A549 (cell line): Measurements from ENCODE around the gene MEGF8. TPM values are rescaled to one million over a fixed set of nuclear protein-coding genes. Genes with fewer than 3 reads are reported as not detected.

Source experiments
- ATAC-seq, 2 experiments: fragments of 200-7000 bp in 1 of 2; fragments of >200 bp in 1 of 2; cut with Nextera tagmentation in 1 of 2; cut with Tn5 transposase in 1 of 2; 3 replicates each; pipeline versions ENCODE4 v1.8.0 to v1.9.1; 2018 to 2020; ENCODE audit warnings: mild to moderate bottlenecking in 1 of 2, moderate library complexity in 1 of 2
- CTCF ChIA-PET: fragments of 300-600 bp; sonication (Branson Sonifier 250); formaldehyde crosslinking; extraction: SDS; loops from one replicate; lab custom pipeline; 2021; ENCODE audit warnings: antibody characterized with exemption, inconsistent platforms; lab: Yijun Ruan, JAX
- POLR2A ChIA-PET: fragments of 350-600 bp; formaldehyde crosslinking; extraction: SDS; loops from one replicate; lab custom pipeline; 2021; ENCODE audit warnings: antibody characterized with exemption, inconsistent platforms; lab: Yijun Ruan, JAX
- DNase-seq, 2 experiments: peaks; one replicate each; pipeline versions ENCODE4 v3.0.0 to v3.0.0-alpha.2; 2011 to 2016; ENCODE audit warnings: low read depth in 1 of 2, low spot score in 1 of 2
- FAIRE-seq: peaks from 2 replicates; lab custom pipeline; 2011; peaks lifted over from hg19 to GRCh38; lab: Jason Lieb, UNC
- H3K27ac ChIP-seq, 2 experiments: fragments of >200 bp; sonication (Bioruptor Twin); formaldehyde crosslinking; 3 replicates each; pipeline ENCODE4 v1.5.1; 2016 to 2017
- H3K4me1 ChIP-seq: fragments of >200 bp; sonication (Bioruptor Twin); formaldehyde crosslinking; 3 replicates; pipeline ENCODE4 v1.6.1; 2016
- H3K4me2 ChIP-seq: fragments of >200 bp; sonication (Bioruptor Twin); formaldehyde crosslinking; 3 replicates; pipeline ENCODE4 v1.6.1; 2016
- H3K4me3 ChIP-seq: fragments of >200 bp; sonication (Bioruptor Twin); formaldehyde crosslinking; 3 replicates; pipeline ENCODE4 v1.5.1; 2016
- H3K9me3 ChIP-seq: fragments of >200 bp; sonication (Bioruptor Twin); formaldehyde crosslinking; 3 replicates; pipeline ENCODE4 v1.6.1; 2016
- ATOH8 ChIP-seq: fragments of 250-450 bp; sonication (Bioruptor Pico); IDR thresholded peaks from 2 replicates; pipeline ENCODE4 v1.5.0; 2020; ENCODE audit warnings: low read depth, mild to moderate bottlenecking, moderate library complexity
- CBX2 ChIP-seq: fragments of 200-600 bp; sonication (generic); IDR thresholded peaks from 2 replicates; pipeline ENCODE4 v1.6.1; 2016; ENCODE audit warnings: low read depth, mild to moderate bottlenecking, borderline replicate concordance
- CHD2 ChIP-seq: fragments of 150-350 bp; IDR thresholded peaks from 2 replicates; pipeline ENCODE4 v1.6.1; 2014; ENCODE audit warnings: low read length; ENCODE audit not compliant: partially characterized antibody
- E2F6 ChIP-seq: IDR thresholded peaks from 2 replicates; pipeline ENCODE4 v1.6.1; 2012; ENCODE audit warnings: low read depth, borderline replicate concordance
- ELK1 ChIP-seq: fragments of 150-350 bp; IDR thresholded peaks from 2 replicates; pipeline ENCODE4 v1.6.1; 2014; ENCODE audit warnings: low read depth, mild to moderate bottlenecking, low read length
- FOSB ChIP-seq: fragments of 250-450 bp; sonication (Bioruptor Pico); IDR thresholded peaks from 2 replicates; pipeline ENCODE4 v1.5.0; 2020; ENCODE audit warnings: mild to moderate bottlenecking, moderate library complexity
- HDAC2 ChIP-seq: fragments of 200-600 bp; sonication (generic); IDR thresholded peaks from 2 replicates; pipeline ENCODE4 v1.6.1; 2016
- HEYL ChIP-seq: fragments of 250-450 bp; sonication (Bioruptor Pico); IDR thresholded peaks from 2 replicates; pipeline ENCODE4 v1.8.0; 2021; ENCODE audit warnings: mild to moderate bottlenecking, moderate library complexity
- HOXB13 ChIP-seq: fragments of 250-450 bp; sonication (Bioruptor Pico); IDR thresholded peaks from 2 replicates; pipeline ENCODE4 v1.5.0; 2020; ENCODE audit warnings: low read depth, mild to moderate bottlenecking, moderate library complexity
- JUN ChIP-seq, 2 experiments: fragments of >200 bp; sonication (Bioruptor Twin); formaldehyde crosslinking; IDR thresholded peaks; 2 replicates in 1 of 2; 3 replicates in 1 of 2; pipeline ENCODE4 v1.6.1; 2016 to 2017
- MAFK ChIP-seq: fragments of 450-650 bp; IDR thresholded peaks from 2 replicates; pipeline ENCODE4 v1.6.1; 2014; ENCODE audit not compliant: partially characterized antibody
- MAZ ChIP-seq: fragments of 150-350 bp; IDR thresholded peaks from 2 replicates; pipeline ENCODE4 v1.6.1; 2014; ENCODE audit warnings: antibody characterized with exemption, low read depth, low read length, borderline replicate concordance
- NFE2L2 ChIP-seq: fragments of 150-350 bp; conservative IDR thresholded peaks from 2 replicates; pipeline ENCODE4 v1.6.1; 2014; ENCODE audit warnings: low read length
- NPAS2 ChIP-seq: fragments of 250-450 bp; sonication (Bioruptor Pico); IDR thresholded peaks from 2 replicates; pipeline ENCODE4 v1.8.0; 2022; ENCODE audit warnings: mild to moderate bottlenecking, moderate library complexity, borderline replicate concordance
- POLR2A ChIP-seq: IDR thresholded peaks from 2 replicates; pipeline ENCODE4 v1.6.1; 2012; ENCODE audit warnings: mild to moderate bottlenecking, low read length
- POLR2AphosphoS2 ChIP-seq: conservative IDR thresholded peaks from 2 replicates; pipeline ENCODE4 v1.6.1; 2012; ENCODE audit warnings: low read length, improper control_type of control experiment, inconsistent platforms
- RAD21 ChIP-seq, 2 experiments: fragments of >200 bp in 1 of 2; sonication (Bioruptor Twin) in 1 of 2; formaldehyde crosslinking in 1 of 2; IDR thresholded peaks in 1 of 2; conservative IDR thresholded peaks in 1 of 2; 2 replicates in 1 of 2; 3 replicates in 1 of 2; pipeline ENCODE4 v1.6.1; 2012 to 2018; ENCODE audit warnings: inconsistent platforms in 1 of 2
- REST ChIP-seq: fragments of 200-600 bp; sonication (generic); IDR thresholded peaks from 2 replicates; pipeline ENCODE4 v1.6.1; 2016; ENCODE audit warnings: antibody characterized with exemption, mild to moderate bottlenecking, moderate library complexity
- RFX5 ChIP-seq: fragments of 450-650 bp; IDR thresholded peaks from 2 replicates; pipeline ENCODE4 v1.7.1; 2014; ENCODE audit warnings: antibody characterized with exemption, mild to moderate bottlenecking, moderate library complexity
- RNF2 ChIP-seq: fragments of 200-600 bp; sonication (generic); IDR thresholded peaks from 2 replicates; pipeline ENCODE4 v1.6.1; 2016; ENCODE audit warnings: low read depth, mild to moderate bottlenecking, antibody characterized with exemption, moderate library complexity, borderline replicate concordance
- TP53 ChIP-seq: fragments of 250-450 bp; sonication (Bioruptor Pico); IDR thresholded peaks from 2 replicates; pipeline ENCODE4 v1.5.0; 2021; ENCODE audit warnings: mild to moderate bottlenecking, moderate library complexity
- USF2 ChIP-seq: fragments of 450-650 bp; IDR thresholded peaks from 2 replicates; pipeline ENCODE4 v1.6.1; 2014; ENCODE audit warnings: antibody characterized with exemption
- ZC3H11A ChIP-seq: fragments of 450-650 bp; IDR thresholded peaks from 2 replicates; pipeline ENCODE4 v1.6.1; 2014; ENCODE audit warnings: antibody characterized with exemption, mild to moderate bottlenecking
- ZFP36 ChIP-seq: fragments of 450-650 bp; IDR thresholded peaks from 2 replicates; pipeline ENCODE4 v1.6.1; 2014; ENCODE audit warnings: borderline replicate concordance; ENCODE audit not compliant: partially characterized antibody
- ZNF302 ChIP-seq: fragments of 250-450 bp; sonication (Bioruptor Pico); IDR thresholded peaks from 2 replicates; pipeline ENCODE4 v1.9.0; 2021; ENCODE audit warnings: inconsistent platforms, mild to moderate bottlenecking, moderate library complexity
- ZSCAN20 ChIP-seq: fragments of 250-450 bp; sonication (Bioruptor Pico); IDR thresholded peaks from 2 replicates; pipeline ENCODE4 v1.8.0; 2022; ENCODE audit warnings: mild to moderate bottlenecking, moderate library complexity
- WGBS: methylation state at CpG from one replicate; pipeline ENCODE4 v1.1.6; 2017; ENCODE audit errors: missing lambda C conversion rate; 5-methylcytosine and 5-hydroxymethylcytosine counted together
- polyA plus RNA-seq, 4 experiments: library from polyadenylated mRNA; depleted of rRNA in 3 of 4; stranded (reverse); fragments of >200 nt; fragmentation: RNase III in 1 of 4; extraction: RNeasy Plus Mini Kit Qiagen cat#74134 plus additional on column Dnase treatment in 1 of 4; gene quantifications; 2 replicates in 3 of 4; 3 replicates in 1 of 4; pipeline ENCODE4 v1.2.3, GENCODE V29; 2011 to 2017
- TF ChIP-seq, protein P1 (sequence below): fragments of >200 bp; sonication (Bioruptor Twin); formaldehyde crosslinking; IDR thresholded peaks from 3 replicates; pipeline ENCODE4 v1.5.1; 2016

MEGF8 gene
- polyA plus RNA-seq, 2 of the 4 experiments (the other 2 are of a cell fraction): 10.4 to 27.2 TPM

GRCh38 chr19:42407085-42407815 lies 81.8 kb downstream of the MEGF8 start:
- peaks cover 3% of the 10 kb centered on the region; the same call in 2 of the 3 replicates for H3K4me1 ChIP-seq
- DNase-seq: no peak
- CTCF ChIA-PET: interaction anchor here (0.6 to 17.1 kb wide), 12 partner anchors 8 to 1897 kb away, joined by 3 to 302 read pairs (median 6); partner anchors contain the start of genes CEACAM1 and CNFN
- 93% methylated on average over 30 of the region's 30 CpGs for WGBS
- H3K9me3 ChIP-seq: no peaks in the 10 kb centered on the region
- no peak overlapping the region for H3K27ac ChIP-seq
- POLR2A ChIA-PET: interaction anchor here (1.3 to 1.6 kb wide), 2 partner anchors 10 to 11 kb away, joined by 7 to 8 read pairs; no protein-coding TSS in a partner anchor
- TF ChIP-seq, protein P1, sequence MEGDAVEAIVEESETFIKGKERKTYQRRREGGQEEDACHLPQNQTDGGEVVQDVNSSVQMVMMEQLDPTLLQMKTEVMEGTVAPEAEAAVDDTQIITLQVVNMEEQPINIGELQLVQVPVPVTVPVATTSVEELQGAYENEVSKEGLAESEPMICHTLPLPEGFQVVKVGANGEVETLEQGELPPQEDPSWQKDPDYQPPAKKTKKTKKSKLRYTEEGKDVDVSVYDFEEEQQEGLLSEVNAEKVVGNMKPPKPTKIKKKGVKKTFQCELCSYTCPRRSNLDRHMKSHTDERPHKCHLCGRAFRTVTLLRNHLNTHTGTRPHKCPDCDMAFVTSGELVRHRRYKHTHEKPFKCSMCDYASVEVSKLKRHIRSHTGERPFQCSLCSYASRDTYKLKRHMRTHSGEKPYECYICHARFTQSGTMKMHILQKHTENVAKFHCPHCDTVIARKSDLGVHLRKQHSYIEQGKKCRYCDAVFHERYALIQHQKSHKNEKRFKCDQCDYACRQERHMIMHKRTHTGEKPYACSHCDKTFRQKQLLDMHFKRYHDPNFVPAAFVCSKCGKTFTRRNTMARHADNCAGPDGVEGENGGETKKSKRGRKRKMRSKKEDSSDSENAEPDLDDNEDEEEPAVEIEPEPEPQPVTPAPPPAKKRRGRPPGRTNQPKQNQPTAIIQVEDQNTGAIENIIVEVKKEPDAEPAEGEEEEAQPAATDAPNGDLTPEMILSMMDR: no peak
- TF ChIP-seq RAD21 (conservative IDR thresholded peaks at IDR 0.05 in 1 of 2, IDR thresholded peaks at IDR 0.05 in 1 of 2): no peak
- no peak for TF ChIP-seq RFX5
- no peak for TF ChIP-seq NPAS2 (CRISPR knock-in tag)
- TF ChIP-seq ZC3H11A: no peak
- TF ChIP-seq TP53: no peak
- TF ChIP-seq MAFK: no peak
- TF ChIP-seq CHD2: no peak
- no peak for TF ChIP-seq E2F6
- TF ChIP-seq RNF2: no peak
- no peak for TF ChIP-seq ATOH8
- no peak for TF ChIP-seq HOXB13 (CRISPR knock-in tag)
- TF ChIP-seq HDAC2: no peak
- TF ChIP-seq POLR2AphosphoS2: no peak
- no peak for TF ChIP-seq ELK1
- no peak for TF ChIP-seq HEYL (CRISPR knock-in tag)
- ATAC-seq: no peak
- FAIRE-seq: no peak
- H3K4me2 ChIP-seq: no peak overlapping the region
- no peak overlapping the region for H3K4me3 ChIP-seq

- WGBS: 94% methylated on average over 10 of the region's 10 CpGs
- Histone ChIP-seq H3K4me1 (no peaks in the 10 kb centered on the region), H3K27ac (no peak overlapping the region), H3K4me3 (no peak overlapping the region), H3K9me3 (no peaks in the 10 kb centered on the region), H3K4me2 (no peak overlapping the region)
- DNase-seq (no peak), ATAC-seq (no peak), FAIRE-seq (no peak)
- ChIA-PET POLR2A (interaction anchor here (1.6 kb wide), 1 partner anchor 11 kb away, joined by 8 read pairs; no protein-coding TSS in a partner anchor), CTCF (interaction anchor here (0.9 to 17.1 kb wide), 8 partner anchors 8 to 299 kb away, joined by 3 to 302 read pairs (median 8); partner anchors contain the start of gene CNFN)
- no peak for TF ChIP-seq ELK1
- no peak for TF ChIP-seq ZFP36
- no peak for TF ChIP-seq ZSCAN20 (CRISPR knock-in tag)
- no peak for TF ChIP-seq ZNF302
- no peak for TF ChIP-seq JUN (IDR thresholded peaks at IDR 0.05)
- no peak for TF ChIP-seq NFE2L2
- no peak for TF ChIP-seq FOSB
- no peak for TF ChIP-seq REST
- no peak for TF ChIP-seq MAZ
- TF ChIP-seq CBX2: no peak
- no peak for TF ChIP-seq USF2
- TF ChIP-seq POLR2A: no peak
Measured at GRCh38 chr19:42407816-42408175, 82.4 kb downstream of the MEGF8 start.
